Astrocyte of the spinal cord (primary cell): ENCODE data around the gene HSPB9.

Experiments used
- DNase-seq: peaks from one replicate; pipeline ENCODE4 v3.0.0; 2011; ENCODE audit warnings: low read depth, low spot score
- H3K4me3 ChIP-seq: 2 replicates; pipeline ENCODE4 v1.5.1; 2011; ENCODE audit warnings: low read depth, mild to moderate bottlenecking, low read length, moderate library complexity
- in situ Hi-C: cut with HindIII; loops from 2 replicates; pipeline ENCODE4 v1.10.0; 2017; ENCODE audit warnings: low sequenced_read_pairs
- TF ChIP-seq, protein P1 (sequence below): IDR thresholded peaks from 2 replicates; pipeline ENCODE4 v1.5.1; 2012; ENCODE audit warnings: low read depth, mild to moderate bottlenecking, low read length, inconsistent platforms

The HSPB9 gene, protein sequence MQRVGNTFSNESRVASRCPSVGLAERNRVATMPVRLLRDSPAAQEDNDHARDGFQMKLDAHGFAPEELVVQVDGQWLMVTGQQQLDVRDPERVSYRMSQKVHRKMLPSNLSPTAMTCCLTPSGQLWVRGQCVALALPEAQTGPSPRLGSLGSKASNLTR

DNA sequence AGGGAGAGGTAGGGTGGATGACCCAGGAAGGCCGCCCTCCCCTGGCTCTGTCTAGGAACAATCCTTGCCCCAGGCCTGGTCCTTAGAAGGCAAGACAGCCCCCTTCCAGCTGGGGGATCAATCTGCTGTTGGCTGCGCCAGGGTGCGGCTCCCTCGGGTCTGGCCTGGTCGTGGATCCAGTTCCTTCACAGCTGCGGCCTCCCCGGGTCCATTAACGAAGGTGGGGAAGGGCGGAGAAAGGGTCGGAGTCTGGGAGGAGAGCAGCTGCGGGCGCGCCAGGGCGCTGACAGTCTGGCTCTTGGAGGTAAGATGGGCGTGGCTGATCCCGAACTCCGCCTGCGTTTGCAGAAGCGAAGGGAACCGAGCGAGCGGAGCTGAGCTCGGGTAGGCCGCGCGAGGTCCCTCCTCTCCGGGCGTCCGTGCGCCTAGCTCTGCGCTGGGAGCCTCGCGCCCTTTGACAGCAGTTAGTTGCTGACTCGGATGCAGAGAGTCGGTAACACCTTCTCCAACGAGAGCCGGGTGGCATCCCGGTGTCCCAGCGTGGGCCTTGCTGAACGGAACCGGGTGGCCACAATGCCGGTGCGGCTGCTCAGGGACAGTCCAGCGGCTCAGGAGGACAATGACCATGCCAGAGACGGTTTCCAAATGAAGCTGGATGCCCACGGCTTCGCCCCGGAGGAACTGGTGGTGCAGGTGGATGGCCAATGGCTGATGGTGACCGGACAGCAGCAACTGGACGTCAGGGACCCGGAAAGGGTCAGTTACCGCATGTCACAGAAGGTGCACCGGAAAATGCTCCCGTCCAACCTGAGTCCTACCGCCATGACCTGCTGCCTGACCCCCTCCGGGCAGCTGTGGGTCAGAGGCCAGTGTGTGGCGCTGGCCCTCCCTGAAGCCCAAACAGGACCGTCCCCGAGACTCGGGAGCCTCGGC, at the start of gene HSPB9:
TSS of gene HSPB9 (plus strand) at position 434 of the 933 bp plus-strand sequence. CDS start at position 481, 47 bp downstream.
- TF ChIP-seq, protein P1, sequence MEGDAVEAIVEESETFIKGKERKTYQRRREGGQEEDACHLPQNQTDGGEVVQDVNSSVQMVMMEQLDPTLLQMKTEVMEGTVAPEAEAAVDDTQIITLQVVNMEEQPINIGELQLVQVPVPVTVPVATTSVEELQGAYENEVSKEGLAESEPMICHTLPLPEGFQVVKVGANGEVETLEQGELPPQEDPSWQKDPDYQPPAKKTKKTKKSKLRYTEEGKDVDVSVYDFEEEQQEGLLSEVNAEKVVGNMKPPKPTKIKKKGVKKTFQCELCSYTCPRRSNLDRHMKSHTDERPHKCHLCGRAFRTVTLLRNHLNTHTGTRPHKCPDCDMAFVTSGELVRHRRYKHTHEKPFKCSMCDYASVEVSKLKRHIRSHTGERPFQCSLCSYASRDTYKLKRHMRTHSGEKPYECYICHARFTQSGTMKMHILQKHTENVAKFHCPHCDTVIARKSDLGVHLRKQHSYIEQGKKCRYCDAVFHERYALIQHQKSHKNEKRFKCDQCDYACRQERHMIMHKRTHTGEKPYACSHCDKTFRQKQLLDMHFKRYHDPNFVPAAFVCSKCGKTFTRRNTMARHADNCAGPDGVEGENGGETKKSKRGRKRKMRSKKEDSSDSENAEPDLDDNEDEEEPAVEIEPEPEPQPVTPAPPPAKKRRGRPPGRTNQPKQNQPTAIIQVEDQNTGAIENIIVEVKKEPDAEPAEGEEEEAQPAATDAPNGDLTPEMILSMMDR, result no peak
- in situ Hi-C loops, result no loop called here
- H3K4me3 ChIP-seq, result no peak within 1 kb of the TSS
- DNase-seq, result no peak

DNA sequence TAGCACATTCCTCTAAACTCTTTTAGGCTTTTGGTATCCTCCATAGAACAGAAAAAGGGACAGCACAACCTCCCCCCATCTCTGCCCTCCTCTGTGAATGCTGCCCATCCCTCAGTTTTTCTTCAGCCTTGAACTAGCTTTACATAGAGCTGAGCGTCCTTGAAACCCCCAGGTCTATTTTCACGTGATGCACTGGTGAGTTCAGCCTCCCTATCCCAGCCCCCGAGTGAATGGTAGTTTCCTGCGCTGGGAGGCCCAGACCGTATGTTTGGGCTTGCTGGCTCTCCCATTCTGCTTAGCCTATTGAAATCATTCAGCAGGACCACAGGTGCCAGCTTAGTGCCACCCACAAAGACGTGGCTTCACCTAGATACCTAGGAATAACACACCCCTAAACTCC, 46.8 kb upstream of the HSPB9 start:
- no peak for DNase-seq
- TF ChIP-seq, protein P1, result no peak
- in situ Hi-C loops, result no loop called here
- H3K4me3 ChIP-seq, result no peak overlapping the region

- H3K4me3 ChIP-seq, result no peak overlapping the region
- DNase-seq, result no peak
- TF ChIP-seq, protein P1, result no peak
- in situ Hi-C loops, result no loop called here
Measured at GRCh38 chr17:42076797-42077559, 45.6 kb upstream of the HSPB9 start.

DNA sequence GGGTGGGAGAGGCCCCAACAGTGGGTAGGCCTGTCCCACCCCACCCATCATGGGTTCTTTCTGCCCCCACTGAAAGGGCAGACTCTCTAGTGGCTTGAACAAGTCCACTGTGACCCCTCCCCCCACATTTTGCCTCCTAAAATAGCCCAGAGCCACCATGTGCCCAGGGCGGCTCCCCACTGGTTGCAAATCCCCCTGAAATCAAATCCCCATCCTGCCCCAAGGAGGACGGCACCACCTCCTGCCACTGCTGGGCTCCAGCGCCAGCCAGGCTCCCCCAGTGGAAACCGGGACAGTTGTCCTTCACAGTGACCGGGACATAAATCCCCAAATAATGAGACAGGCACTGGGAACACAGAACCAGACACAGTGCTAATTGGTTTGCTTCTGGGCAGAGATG, 44.8 kb upstream of the HSPB9 start:
- TF ChIP-seq, protein P1, result no peak
- no peak for DNase-seq
- no peak overlapping the region for H3K4me3 ChIP-seq
- in situ Hi-C loops, result no loop called here

DNA sequence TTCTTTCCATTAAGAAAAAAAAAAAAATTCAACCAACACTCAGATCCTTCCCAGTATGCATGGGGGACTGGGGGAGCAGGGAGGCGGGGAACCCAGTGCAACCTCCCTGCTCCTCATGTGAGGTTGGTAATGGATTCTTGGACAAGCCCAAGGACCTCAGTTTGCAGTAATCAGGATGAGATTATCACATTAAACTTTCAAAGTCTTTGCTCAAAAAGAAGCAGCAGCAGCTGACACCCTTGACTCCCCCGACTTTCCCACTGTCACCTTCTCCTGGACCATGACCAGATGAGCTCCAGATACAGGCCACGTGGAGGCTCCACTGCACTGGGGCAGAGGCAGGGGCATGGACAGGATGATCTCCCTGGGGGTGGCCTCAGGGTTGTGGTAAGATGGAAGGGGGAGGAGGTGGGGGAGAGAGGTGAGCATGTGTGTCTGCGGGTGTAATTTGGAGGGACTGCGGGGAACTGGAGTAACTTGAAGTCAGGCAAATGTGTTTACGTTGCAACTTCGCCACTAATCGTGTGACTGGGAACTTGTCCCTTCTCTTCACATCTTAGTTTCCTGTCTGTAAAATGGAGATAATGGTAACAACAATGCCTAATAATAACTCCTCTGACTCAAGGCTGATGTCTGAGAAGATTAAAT, 44.1 kb upstream of the HSPB9 start:
- no peak overlapping the region for H3K4me3 ChIP-seq
- TF ChIP-seq, protein P1, result no peak
- in situ Hi-C loops, result no loop called here
- no peak for DNase-seq

GRCh38 chr17:42079541-42079940, 43.1 kb upstream of the HSPB9 start:
- in situ Hi-C loops, result no loop called here
- no peak for DNase-seq
- no peak overlapping the region for H3K4me3 ChIP-seq
- TF ChIP-seq, protein P1, result no peak
